Measurements from ENCODE around the gene LPP.

LPP gene

DNA sequence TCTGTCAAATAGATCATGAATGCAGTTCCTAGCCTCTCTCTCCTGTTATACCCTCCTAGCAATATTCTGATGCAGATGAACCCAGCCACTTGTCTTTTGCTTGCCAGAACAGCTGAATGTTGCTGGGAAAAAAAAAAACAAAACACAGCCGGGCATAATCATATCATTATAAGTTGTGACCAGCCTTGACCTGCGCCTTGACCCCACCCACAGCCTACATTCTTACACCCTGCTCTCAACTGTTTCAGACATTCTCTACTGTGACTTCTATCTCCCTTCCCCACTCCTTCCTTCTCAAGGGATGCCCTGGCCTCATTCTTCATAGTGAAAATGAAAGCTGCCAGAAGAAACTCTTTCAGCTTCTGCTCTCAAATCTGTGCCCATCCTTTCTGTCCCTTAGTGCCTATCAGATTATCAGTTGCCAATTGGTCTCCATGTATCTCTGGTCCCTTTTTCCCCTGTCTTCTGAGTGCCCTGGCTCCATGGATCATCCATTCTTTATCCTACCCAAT, 628.7 kb downstream of the LPP start:
- no peak for DNase-seq

DNA sequence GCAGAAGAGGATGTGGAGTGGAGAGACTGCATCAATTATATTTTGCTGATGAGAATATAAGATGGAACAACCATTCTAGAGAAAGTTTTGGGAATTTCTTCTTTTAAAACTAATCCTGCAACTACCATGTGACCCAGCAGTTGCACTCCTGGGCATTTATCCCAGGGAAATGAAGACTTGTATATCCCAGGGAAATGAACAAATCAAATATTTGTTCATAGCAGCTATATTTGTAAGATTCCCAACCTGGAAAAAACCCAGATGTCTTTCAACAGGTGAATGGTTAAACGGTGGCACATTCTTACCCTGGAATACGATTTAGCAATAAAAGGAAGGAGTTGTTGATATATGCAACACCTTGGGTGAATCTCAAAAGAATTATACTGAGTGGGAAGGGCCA, 632.5 kb downstream of the LPP start:
- DNase-seq = no peak

DNA sequence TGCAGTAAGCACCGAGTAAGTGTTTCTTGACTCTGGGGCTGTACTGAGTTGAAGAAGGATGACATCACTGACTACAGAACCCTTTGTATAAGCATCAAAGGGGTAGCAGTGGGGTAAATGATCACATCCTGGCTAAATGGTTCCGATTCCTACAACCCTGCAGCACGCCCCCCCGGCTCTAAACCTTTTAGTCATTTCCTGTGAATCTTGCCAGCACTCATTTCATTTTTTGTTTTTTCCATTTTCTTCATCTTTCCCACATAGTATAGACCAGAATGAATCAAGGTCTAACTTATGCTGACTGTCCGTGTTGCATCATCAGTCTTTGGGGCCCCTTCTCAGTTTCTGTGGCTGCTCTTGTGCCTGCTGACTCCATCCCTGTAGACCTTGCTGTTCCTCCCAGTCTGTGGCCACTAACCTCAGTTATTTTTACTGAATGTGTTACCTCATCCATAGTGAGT, 634.7 kb downstream of the LPP start:
- peak; percentile 79 for DNase-seq

DNA sequence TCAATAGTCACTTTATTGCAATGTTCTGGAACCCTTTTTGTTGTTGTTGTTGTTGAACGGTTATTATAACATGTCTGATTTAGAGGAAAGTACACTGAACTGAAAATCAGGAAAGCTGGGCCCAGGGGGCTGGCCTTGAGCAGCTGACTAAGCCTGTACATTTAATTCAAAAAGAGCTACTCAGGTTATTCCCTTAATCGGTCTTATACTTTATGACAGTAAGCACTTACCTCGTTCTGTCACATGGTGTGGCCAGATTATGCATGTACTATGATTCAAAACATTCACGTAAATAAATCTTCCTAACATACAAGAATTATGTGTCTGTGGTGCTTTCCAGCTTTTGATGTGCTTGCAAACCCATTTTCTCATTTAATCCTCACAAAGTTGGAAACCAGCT, 635.3 kb downstream of the LPP start:
- no peak for DNase-seq

DNA sequence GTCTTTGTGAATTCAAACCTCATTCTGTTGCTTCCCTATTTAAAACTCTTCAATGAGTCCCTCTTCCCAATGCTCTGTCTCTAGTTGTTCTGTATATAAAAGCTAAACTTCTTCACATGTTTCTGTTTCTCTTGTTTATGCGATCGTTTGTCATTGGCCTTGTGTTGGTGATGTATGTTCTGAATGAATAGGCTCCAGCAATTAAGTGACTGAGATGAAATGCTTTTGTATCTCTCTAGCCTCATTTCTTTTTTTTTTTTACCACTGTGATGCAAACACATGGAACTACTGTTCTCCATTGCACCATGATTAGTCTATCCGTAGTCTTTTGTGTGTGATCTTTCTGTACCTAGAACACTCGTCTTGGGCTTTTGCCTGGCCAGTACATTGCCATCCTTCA, 637.4 kb downstream of the LPP start:
- DNase-seq = no peak

DNA sequence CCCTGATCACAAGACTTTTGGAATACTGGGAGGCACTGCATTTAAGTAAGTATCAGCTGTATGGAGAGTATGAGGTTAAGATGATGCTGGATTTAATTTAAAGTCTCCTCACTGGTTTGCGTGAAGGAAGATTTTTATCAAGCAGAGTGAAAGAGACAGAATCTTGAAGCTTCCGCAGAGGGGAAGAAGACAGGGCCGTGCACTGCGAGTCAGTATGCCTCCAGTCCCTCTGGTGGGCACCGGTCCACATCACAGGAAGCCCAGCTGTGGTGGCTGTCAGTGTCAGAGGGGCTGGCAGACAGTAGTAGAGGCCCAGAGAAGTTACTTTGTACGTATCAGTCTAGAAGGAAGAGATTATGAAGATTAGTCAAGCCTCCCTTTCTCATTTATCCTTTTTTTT, 638.8 kb downstream of the LPP start:
- no peak for DNase-seq

DNA sequence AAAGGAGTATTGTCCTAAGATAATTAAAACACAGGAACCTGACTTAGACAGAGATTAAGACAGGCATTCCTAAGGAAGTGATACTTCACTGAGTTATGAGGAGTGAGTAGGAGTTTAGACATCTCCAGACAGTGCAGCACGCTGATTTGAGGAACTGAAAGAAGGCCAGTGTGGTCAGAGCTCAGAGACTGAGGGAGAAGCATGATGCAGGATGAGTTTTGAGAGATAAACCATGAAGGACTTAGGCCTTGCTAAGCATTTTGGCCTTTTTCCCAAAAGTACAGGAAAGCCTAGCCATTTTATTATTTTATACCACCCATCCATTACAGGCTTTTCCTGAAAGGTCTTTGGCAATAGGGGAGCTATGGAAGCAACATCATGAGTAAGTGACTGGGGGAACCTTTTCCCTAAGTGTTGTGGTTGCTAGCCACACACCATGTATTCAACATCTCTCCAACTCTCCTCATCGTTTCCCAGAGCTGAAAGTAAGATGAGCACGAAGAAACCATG, 642.2 kb downstream of the LPP start:
- DNase-seq = no peak

DNA sequence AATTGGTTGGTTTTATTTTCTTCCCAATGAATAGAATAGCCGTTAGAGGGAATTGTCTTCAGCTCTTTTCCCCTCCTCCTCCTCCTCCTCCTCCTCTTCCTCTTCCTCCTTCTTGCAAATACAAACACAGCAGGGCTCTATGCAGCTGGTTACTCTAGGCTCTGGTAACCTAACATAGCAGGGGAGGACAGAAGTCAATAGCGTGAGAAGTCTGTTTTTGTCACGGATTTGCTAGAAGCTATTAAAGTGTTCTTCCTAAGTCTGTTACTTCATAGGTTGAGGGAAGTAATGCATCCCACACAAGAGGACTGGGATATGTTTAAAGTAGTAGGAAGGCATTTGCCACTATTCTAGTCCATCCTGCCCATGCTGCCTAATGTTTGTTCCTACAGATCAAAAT, 643.1 kb downstream of the LPP start:
- no peak for DNase-seq

DNA sequence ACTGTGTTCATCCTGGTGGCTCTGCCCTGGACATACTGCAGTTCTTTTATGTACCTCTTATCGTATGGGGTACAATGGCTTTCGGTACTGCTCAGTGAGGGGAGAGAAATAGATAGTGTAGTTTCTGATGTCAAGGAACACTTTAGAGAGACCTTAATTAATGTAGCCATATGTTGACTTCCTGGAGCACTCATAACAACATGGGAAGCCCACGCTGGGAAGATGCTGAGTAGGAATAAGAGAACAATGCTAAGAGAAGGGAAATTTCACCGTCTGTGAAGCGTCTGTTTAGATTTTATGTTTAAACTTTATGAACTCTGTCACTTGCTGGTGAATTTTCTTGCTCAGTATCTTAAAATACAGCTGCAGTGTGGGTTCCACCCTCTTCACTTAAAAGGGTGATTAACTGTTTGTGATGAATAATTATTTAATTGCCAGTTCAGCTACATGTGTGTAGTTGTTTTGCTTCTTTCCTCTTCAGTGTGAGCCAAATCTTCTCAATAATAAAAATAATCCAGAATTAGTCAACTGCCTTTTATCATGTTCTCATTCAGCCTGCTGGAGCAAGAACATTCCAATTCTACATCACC, 644.7 kb downstream of the LPP start:
- no peak for DNase-seq

DNA sequence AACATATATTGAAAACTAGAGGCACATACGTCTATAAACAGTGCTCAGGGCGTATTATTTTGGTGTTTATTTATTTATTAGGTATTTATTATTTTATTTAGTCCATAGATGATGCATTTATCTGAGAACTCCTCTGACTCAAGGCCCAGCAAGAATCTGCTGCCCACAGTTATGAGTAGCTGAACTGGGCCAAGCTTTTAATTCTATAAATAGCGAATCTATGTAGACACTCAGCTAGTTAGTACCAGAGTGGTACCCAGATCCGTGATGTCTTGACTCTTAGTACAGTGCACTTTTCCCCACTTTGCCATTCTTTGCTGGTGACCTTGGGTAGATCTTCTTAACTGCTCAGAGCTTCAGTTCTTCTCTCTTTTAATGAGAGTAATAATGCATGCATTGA, 647.4 kb downstream of the LPP start:
- no peak for DNase-seq

DNA sequence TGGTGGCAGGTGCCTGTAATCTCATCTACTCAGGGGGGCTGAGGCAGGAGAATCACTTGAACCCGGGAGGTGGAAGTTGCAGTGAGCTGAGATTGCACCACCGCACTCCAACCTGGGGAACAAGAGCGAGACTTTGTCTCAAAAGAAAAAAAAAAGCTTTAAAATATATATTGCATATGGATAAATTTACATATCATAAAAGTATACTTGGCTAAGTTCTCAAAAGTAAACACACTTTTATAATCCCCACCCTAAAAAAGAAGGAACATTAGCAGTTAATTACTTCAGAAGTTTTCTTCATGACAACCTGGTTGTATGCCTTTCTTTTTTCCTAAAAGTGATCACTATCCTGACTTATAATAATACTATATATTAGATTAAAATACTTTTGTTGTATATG, 648.7 kb downstream of the LPP start:
- DNase-seq = no peak

DNA sequence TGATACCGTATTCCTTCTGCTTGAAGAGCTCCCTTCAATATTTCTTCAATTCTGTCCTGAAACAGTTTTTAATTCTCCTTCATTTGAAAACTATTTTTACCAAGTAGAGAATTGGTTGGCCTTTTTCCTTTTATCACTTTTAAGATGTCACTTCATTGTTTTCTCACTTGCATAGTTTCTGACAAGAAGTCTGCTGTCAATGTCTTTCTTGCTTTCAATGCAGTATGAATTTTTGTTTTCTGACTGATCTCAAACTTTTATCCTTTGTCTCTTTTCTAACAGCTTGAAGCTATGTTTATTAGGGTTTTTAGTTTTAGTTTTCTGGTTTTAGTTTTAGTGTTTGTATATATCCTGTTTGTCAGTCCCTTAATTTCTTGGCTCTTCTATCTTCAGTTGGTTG, 653.0 kb downstream of the LPP start:
- no peak for DNase-seq

DNA sequence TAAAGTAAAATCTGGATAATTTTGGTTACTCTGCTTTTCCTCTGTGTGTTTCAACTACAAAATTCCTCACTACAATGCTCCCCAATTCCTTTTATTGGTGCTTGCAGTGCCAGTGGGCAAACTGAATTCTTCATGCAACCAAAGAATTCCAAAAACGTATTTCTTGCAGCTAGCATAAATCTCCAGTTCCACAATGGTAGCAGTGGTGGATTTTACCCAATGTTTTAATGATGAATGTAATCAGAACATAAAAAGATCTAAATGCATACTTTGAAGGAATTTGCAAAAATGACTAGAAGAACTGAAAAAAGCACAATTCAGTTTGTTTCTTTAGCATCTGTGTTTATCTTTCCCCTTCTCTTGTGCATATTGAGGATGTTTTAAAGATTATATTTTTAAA, 658.2 kb downstream of the LPP start:
- DNase-seq = no peak

DNA sequence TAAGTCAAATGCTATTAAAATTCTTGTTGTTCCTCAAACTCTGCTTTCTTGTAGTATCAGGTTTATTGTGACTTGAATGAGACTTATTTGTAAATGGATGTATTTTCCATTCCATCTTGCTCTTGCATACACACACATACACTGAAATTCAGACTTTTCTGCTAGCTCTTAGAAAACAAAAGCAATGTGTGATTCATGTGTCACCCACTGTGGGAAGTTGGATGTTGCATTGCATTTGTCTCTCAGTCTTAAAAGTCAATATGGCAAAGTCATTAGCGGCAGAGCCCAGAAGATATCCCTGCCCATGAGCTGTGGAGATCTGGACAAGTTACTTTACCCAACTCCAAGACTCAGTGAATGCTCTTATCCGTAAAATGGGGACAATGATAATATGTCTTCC, 660.6 kb downstream of the LPP start:
- DNase-seq = no peak

DNA sequence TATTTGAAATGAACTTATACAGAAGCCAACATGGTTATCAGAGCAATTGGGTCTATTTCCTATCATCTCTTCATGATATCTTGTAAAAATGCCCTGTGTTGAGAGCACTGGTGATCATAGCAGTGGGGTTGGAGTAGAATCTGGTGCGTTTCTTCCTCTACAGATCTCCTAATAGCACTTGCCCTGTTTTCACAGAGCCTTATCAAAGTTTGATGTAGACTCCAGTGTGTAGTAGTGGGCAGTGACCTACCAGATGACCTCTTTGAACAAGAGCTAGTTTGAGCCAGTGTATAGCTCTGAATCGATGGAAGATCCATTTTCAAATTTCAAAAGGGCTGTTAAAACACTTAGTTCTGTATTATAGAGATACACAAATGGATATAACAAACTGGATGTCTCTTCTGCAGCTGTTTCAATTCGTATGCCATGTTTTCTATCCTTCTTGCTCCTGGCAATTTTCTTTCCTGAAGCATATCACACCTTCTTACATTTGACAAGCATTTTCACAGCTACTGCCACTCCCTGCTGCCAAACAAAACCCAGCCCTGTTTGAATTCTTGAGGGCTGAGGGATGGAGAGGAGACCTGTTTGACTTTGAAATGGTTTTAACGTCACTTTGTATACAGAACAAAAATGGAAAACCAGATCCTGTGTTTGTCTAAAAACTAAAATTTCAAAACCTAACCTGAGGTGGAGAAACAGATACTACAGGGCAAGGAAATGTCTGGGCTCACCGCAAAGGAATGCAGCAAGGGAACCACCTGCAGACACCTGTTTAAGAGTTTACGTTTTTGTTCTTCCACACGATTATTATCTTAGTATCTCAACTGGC, 663.4 kb downstream of the LPP start:
- DNase-seq = no peak

DNA sequence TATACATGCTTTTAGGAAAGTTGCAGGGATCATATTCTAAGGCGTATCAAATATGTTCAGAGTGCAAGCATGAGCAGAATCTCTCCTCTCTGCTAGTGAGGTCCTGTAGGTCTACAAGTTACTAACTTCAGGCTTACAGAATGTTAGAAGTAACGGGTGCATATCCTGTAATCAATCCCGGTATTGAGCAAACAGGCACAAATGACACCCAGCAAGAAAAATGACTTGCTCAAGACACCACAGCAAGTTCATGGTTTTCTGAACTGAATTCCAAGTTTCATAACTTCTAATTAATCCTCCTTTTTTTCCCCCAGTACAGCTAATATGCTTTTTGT, 663.9 kb downstream of the LPP start:
- no peak for DNase-seq

DNA sequence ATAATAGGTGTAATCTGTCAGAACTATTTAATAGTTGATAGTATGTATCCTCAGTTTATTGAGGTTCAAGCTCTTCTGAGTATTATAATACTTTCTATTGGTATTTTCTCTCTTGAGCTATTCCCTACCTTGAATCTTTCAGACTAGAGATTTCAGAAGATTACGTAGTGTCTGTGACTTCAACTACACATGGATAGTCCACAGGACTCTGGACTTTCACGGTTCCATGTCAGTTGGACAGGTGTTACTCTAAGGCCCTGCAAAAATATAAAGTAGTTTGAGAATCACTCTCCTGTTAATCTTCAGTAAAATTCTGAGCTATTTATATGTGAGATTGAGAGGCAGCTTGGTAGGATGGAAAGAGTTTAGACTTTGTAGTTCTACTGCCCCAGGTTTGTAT, 664.3 kb downstream of the LPP start:
- no peak for DNase-seq

DNA sequence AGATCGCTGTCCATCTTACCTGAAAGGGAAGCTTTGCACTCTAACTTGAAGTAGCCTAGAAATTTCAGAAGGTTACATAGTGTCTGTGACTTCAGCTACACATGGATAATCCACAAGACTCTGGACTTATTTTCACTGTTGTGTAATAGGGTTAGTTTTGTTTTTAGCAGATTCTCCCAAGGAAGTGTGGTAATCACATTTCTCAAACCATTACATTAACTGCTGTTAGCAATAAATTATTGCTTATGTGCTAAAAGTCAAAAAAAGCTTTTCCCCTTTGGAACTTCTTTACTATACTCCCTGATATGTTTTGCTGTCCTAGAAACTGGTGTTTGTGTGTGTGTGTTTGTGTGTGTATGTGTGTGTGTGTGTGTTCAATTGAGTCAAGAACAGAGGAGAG, 666.0 kb downstream of the LPP start:
- DNase-seq = no peak

DNA sequence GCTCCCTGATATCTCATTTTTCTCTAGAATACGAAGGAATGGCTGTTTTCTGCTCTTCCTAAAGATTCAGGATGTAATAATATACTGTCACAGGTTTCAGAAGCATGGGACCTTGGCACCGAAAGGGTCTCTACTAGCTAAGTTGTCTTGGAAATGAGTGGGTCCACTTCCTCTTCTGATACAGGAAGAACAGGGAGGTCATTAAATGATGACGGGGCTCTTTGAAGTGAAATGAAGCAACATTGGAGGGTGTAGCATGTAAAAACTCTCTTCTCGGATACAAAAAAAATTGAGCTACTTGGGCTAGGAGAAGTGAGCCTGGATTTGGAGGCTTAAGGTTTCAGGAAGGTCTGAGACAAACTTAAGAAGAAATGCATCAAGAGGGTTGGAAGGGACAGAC, 668.0 kb downstream of the LPP start:
- DNase-seq = no peak

DNA sequence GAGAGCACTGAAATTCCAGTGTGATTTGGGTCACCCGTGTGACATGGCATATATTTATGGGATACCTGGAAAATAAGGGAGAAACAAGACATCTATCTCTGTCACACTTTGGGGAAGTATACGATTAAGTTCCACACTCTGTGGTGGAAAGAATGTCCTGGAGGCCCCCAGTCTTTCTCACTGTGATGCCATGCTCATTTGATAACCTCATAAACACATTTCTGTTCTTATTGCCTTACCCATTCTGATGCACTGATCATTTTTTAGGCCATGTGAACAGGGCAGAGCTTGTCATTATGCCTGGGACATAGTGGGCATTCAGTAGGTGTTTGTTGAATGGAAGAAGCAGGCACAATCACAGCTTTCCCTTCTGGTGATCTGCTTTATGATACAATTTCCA, 668.5 kb downstream of the LPP start:
- no peak for DNase-seq

DNA sequence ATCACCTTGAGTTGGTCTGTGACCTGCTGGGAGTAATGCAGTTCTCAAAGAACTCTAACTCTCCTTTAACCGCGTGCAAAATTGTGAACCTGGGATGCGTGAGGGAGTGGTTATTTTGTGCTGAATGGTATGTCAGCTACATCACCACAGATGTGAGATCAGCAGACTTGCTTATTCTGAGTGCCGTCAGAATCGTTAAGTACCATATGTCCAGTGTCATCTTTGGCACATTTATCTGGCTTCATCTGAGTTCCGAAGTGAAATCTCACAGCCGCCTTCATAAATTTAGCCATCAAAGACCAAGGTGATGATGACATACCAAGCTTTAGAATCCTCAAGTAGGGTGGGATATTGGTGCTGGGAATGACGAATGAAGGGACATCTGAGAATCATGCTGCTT, 670.6 kb downstream of the LPP start:
- DNase-seq = no peak

DNA sequence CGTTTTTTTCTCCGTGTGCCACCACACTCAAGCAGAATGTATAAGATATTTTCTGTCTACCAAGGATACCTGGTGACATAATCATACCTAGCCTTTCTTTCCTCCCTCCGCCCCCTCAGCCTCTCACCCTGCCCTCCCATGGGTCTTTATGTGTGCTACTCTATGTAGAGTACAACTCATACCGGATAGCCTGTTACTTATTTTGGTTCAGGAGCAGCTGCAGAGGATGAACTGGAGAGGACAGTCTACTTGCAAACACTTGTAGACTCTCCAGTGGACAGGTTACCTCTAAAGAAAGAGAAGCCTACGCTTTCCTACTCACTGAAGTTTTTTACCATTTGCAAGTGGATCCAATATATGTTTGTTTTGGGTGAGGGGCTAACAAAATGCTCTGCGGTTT, 671.9 kb downstream of the LPP start:
- no peak for DNase-seq

DNA sequence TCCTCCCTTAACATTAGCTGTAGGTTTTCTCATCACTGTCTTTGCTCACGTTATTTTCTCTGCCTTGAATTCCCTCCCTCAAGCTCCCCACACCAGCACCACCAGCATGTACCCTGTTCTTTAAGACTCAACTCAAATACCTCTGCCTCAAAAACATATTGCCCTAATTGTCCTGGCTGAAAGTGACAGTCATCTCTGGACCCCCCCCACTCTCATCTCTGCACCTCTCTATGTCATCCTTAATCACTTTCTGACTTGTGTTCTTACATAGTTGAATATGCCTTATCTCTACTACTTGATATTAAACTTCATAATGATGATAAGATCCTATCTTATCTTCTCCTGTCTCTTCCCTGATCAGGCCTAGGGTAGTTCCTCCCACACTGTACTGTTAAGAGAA, 672.6 kb downstream of the LPP start:
- DNase-seq = no peak

DNA sequence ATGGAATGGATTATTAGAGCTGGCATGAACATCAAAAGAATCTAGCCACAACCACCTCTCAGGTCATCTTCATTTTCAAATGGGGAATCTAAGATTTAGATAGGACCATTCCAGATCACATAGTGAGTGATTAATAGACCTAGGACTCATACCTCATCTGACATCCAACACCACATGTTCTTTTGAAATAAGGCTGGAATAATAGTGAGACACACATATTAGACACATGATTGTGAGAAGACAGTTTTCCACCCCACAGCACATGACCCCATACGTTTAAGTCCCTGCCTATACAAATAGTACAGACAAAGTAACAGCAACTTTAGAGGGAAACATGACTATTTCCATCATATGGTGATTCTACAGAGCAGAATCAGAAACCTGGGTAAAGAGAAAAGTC, 673.1 kb downstream of the LPP start:
- DNase-seq = no peak

DNA sequence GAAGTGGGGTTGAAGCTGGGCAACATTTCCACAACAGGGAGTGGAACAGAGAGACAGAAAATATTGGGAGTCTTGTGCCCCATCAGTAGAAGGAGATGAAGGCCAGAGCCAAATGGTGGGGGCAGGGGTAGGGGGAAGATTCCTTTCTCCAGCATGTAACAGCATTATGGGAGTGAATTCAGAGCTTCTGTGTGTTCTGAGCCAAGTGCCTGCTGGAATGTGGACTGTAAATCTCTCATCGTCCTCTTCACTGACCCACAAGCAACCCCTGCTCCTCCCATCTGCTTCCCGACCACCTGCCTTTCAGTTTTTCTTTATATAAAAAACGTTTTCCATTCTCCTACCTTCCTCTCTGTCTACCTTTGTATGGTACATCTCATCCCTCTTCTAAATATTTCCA, 673.6 kb downstream of the LPP start:
- DNase-seq = no peak

All from stimulated activated naive CD4-positive, alpha-beta T cell treated with Interleukin-2 at 50 U/mL for 16 hours (primary cell).